ENCODE data around the gene TRIM41.

Gene TRIM41

GRCh38 chr5:181243018-181243563 is 20.0 kb downstream of the TRIM41 start:
- no peak for TF ChIP-seq MAX (IDR thresholded peaks at IDR 0.05)
- TF ChIP-seq FOXM1 (IDR thresholded peaks at IDR 0.05; ENCODE audit: borderline replicate concordance, low read depth) = no peak

GRCh38 chr5:181243564-181244343 is 20.7 kb downstream of the TRIM41 start, which contains the start of gene RACK1:
Gene RACK1 (minus strand): TSS chr5:181243906. CDS start chr5:181243800, 106 bp downstream.
- TF ChIP-seq CEBPB (IDR thresholded peaks at IDR 0.05) (no peak; the same call in 1 of the 2 replicates), MAX (IDR thresholded peaks at IDR 0.05) (peak; percentile 96), TEAD4 (IDR thresholded peaks at IDR 0.05) (peak; percentile 63; the same call in 1 of the 2 replicates), YY1 (IDR thresholded peaks at IDR 0.05; ENCODE audit: low read depth) (peak; percentile 99), USF1 (IDR thresholded peaks at IDR 0.05) (0 out of 2 replicates have a peak, but pooled peaks have one; percentile 1), EGR1 (IDR thresholded peaks at IDR 0.05) (peak; percentile 91), NFIC (IDR thresholded peaks at IDR 0.05) (0 out of 2 replicates have a peak, but pooled peaks have one; percentile 7), TCF12 (IDR thresholded peaks at IDR 0.05; ENCODE audit: low read depth) (0 out of 2 replicates have a peak, but pooled peaks have one; percentile 16), ZBTB7A (IDR thresholded peaks at IDR 0.05; ENCODE audit: low read depth) (peak; percentile 76; the same call in 1 of the 2 replicates), EP300 (IDR thresholded peaks at IDR 0.05; ENCODE audit: borderline replicate concordance) (no peak), RAD21 (IDR thresholded peaks at IDR 0.05; ENCODE audit: low read depth) (no peak), TAF1 (IDR thresholded peaks at IDR 0.05; ENCODE audit: low read depth) (peak; percentile 100), REST (IDR thresholded peaks at IDR 0.05; ENCODE audit: low read depth) (no peak)

- TF ChIP-seq REST (IDR thresholded peaks at IDR 0.05; ENCODE audit: low read depth) = no peak
- TF ChIP-seq TCF12 (IDR thresholded peaks at IDR 0.05; ENCODE audit: low read depth) = no peak
- no peak for TF ChIP-seq CREB1 (IDR thresholded peaks at IDR 0.05; ENCODE audit: low read depth)
- no peak for TF ChIP-seq CEBPB (IDR thresholded peaks at IDR 0.05)
- no peak for TF ChIP-seq FOXM1 (IDR thresholded peaks at IDR 0.05; ENCODE audit: borderline replicate concordance, low read depth)
- TF ChIP-seq EGR1 (IDR thresholded peaks at IDR 0.05) = no peak
- no peak for TF ChIP-seq NFIC (IDR thresholded peaks at IDR 0.05)
- no peak for TF ChIP-seq USF1 (IDR thresholded peaks at IDR 0.05)
- no peak for TF ChIP-seq YY1 (IDR thresholded peaks at IDR 0.05; ENCODE audit: low read depth)
- TF ChIP-seq TAF1 (IDR thresholded peaks at IDR 0.05; ENCODE audit: low read depth) = no peak
- TF ChIP-seq ZBTB7A (IDR thresholded peaks at IDR 0.05; ENCODE audit: low read depth) = no peak
- no peak for TF ChIP-seq TEAD4 (IDR thresholded peaks at IDR 0.05)
- no peak for TF ChIP-seq RAD21 (IDR thresholded peaks at IDR 0.05; ENCODE audit: low read depth)
- TF ChIP-seq EP300 (IDR thresholded peaks at IDR 0.05; ENCODE audit: borderline replicate concordance) = no peak
Observed at GRCh38 chr5:181245427-181246275, 22.6 kb downstream of the TRIM41 start.

GRCh38 chr5:181246276-181247049 is 23.4 kb downstream of the TRIM41 start:
- TF ChIP-seq FOXM1 (IDR thresholded peaks at IDR 0.05; ENCODE audit: borderline replicate concordance, low read depth) (no peak), ZBTB7A (IDR thresholded peaks at IDR 0.05; ENCODE audit: low read depth) (0 out of 2 replicates have a peak, but pooled peaks have one; percentile 44), USF1 (IDR thresholded peaks at IDR 0.05) (no peak), CREB1 (IDR thresholded peaks at IDR 0.05; ENCODE audit: low read depth) (0 out of 2 replicates have a peak, but pooled peaks have one; percentile 5), NFIC (IDR thresholded peaks at IDR 0.05) (no peak), EP300 (IDR thresholded peaks at IDR 0.05; ENCODE audit: borderline replicate concordance) (no peak), YY1 (IDR thresholded peaks at IDR 0.05; ENCODE audit: low read depth) (no peak; the same call in 1 of the 2 replicates), EGR1 (IDR thresholded peaks at IDR 0.05) (peak; percentile 93), MAX (IDR thresholded peaks at IDR 0.05) (peak; percentile 34), TCF12 (IDR thresholded peaks at IDR 0.05; ENCODE audit: low read depth) (no peak), TAF1 (IDR thresholded peaks at IDR 0.05; ENCODE audit: low read depth) (peak; percentile 80)

All from Ishikawa (cell line).